Thoracic aorta (tissue), 2 donors: ENCODE data around the gene TRAPPC4. TPM values are rescaled to one million over a fixed set of nuclear protein-coding genes. Genes with fewer than 3 reads are reported as not detected.
"Not testable (repeated sequence)": the region's sequence is repeated elsewhere in the genome, so short reads cannot be mapped to it uniquely, and the experiment has no call there.

Source experiments
- ATAC-seq: fragments of 150-250 bp; one replicate; pipeline ENCODE4 v1.8.0; 2017; ENCODE audit warnings: low read depth; ENCODE audit not compliant: insufficient number of reproducible peaks, low FRiP score
- DNase-seq: peaks from one replicate; pipeline ENCODE4 v3.0.0-alpha.2; 2020; ENCODE audit warnings: low spot score
- H3K27ac ChIP-seq, 2 donors: fragments of 200-600 bp; sonication (generic); 1 replicate in 1 of 2; 2 replicates in 1 of 2; pipeline ENCODE4 v1.5.1; 2016; ENCODE audit warnings: mild to moderate bottlenecking in 2 of 2, moderate library complexity in 2 of 2
- H3K27me3 ChIP-seq: fragments of 200-600 bp; sonication (generic); replicated peaks from 2 replicates; pipeline ENCODE4 v1.6.0; 2016; ENCODE audit warnings: mild to moderate bottlenecking; ENCODE audit not compliant: insufficient read depth
- H3K36me3 ChIP-seq: fragments of 200-600 bp; sonication (generic); one replicate; pipeline ENCODE4 v1.5.1; 2016
- H3K4me1 ChIP-seq, 2 donors: fragments of 200-600 bp; sonication (generic); 1 replicate in 1 of 2; 2 replicates in 1 of 2; pipeline versions ENCODE4 v1.5.1 to v1.6.0; 2016; ENCODE audit warnings: low read depth in 2 of 2, mild to moderate bottlenecking in 1 of 2; ENCODE audit not compliant: control insufficient read depth in 1 of 2
- H3K4me3 ChIP-seq: fragments of 200-600 bp; sonication (generic); 2 replicates; pipeline ENCODE4 v1.5.1; 2016; ENCODE audit warnings: mild to moderate bottlenecking
- H3K9me3 ChIP-seq: fragments of 200-600 bp; sonication (generic); 2 replicates; pipeline ENCODE4 v1.5.1; 2016
- total RNA-seq, 2 donors: library from RNA; depleted of rRNA; stranded (reverse); fragments of >200 nt; gene quantifications; one replicate each; pipeline versions ENCODE4 v1.1.0 to v1.2.3, GENCODE V29; 2016
- TF ChIP-seq, protein P1 (sequence below): fragments of 200-600 bp; sonication (generic); IDR thresholded peaks from one replicate; pipeline ENCODE4 v1.5.1; 2019; ENCODE audit warnings: antibody characterized with exemption

The TRAPPC4 gene, protein sequence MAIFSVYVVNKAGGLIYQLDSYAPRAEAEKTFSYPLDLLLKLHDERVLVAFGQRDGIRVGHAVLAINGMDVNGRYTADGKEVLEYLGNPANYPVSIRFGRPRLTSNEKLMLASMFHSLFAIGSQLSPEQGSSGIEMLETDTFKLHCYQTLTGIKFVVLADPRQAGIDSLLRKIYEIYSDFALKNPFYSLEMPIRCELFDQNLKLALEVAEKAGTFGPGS
- 10 to 100 TPM; 58.2 to 63.0 TPM for total RNA-seq

DNA sequence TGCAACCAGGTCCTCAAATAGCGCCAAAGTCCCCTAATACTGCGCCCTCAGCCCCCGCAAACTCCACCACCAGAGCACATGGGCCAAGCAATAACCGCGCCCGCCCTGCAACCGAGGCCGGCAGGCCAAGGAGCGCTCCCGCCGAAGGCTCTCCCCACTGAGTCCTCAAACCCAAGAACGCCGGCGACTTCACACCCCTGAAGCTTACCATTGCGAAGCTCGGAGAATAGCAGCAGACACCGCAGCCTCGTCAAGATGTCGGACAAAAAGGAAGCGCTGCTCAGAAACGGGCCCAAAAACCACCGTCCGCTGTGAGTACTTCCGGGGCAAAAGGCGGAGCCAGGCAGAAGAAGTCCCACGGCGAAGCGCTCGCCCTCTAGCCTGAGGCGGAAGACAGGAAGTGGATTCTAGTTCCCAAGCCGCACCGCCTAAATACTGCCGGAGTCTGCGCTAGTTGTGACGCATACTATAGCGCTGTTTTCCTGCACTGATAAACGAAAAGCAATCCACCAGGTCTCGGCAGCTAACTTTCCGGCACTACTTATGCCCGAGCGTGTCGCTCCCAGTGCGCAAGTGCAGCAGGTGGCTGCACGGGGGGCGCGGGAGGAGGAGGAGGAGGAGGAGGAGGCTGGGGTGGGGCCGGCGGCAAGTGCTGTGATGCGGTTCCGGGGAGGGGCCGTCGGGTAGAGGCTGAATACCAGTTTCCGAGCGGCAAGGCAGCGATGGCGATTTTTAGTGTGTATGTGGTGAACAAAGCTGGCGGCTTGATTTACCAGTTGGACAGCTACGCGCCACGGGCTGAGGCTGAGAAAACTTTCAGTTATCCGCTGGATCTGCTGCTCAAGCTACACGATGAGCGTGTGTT is at the start of gene TRAPPC4, which contains the start of gene RPS25:
TRAPPC4 (plus strand) TSS at position 693 of the 865 bp plus-strand sequence; CDS start at position 723, 30 bp downstream.
RPS25 (minus strand) TSS at position 270 of the 865 bp plus-strand sequence; CDS start at position 211, 59 bp downstream.
- peaks cover 23 to 49% of the 10 kb centered on the region in 2 donors for H3K4me1 ChIP-seq
- ATAC-seq (peak; percentile 92), DNase-seq (peak; percentile 87)
- H3K9me3 ChIP-seq, result no peaks in the 10 kb centered on the region
- TF ChIP-seq, protein P1, sequence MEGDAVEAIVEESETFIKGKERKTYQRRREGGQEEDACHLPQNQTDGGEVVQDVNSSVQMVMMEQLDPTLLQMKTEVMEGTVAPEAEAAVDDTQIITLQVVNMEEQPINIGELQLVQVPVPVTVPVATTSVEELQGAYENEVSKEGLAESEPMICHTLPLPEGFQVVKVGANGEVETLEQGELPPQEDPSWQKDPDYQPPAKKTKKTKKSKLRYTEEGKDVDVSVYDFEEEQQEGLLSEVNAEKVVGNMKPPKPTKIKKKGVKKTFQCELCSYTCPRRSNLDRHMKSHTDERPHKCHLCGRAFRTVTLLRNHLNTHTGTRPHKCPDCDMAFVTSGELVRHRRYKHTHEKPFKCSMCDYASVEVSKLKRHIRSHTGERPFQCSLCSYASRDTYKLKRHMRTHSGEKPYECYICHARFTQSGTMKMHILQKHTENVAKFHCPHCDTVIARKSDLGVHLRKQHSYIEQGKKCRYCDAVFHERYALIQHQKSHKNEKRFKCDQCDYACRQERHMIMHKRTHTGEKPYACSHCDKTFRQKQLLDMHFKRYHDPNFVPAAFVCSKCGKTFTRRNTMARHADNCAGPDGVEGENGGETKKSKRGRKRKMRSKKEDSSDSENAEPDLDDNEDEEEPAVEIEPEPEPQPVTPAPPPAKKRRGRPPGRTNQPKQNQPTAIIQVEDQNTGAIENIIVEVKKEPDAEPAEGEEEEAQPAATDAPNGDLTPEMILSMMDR, result no peak
- peak within 1 kb of the TSS; percentile 88 to 97 for H3K27ac ChIP-seq
- peaks cover 32% of the 10 kb centered on the region for H3K36me3 ChIP-seq
- no peaks in the 10 kb centered on the region for H3K27me3 ChIP-seq
- H3K4me3 ChIP-seq, result peak within 1 kb of the TSS; percentile 99

DNA sequence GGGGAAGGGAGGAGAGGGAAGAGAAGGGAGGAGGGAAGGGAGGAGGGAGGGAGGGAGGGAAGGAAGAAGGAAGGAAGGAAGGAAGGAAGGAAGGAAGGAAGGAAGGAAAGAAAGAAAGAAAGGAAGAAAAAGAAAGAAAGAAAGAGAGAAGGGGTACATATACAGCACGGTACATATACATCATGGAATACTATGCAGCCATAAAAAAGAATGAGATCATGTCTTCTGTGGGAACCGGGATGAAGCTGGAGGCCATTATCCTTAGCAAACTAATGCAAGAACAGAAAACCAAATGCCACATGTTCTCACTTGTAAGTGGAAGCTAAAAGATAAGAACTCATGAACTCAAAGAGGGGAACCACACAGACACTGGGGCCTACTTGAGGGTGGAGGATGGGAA is 49.1 kb upstream of the TRAPPC4 start:
- not testable (repeated sequence) for ATAC-seq, H3K36me3 ChIP-seq, DNase-seq, H3K4me1 ChIP-seq, H3K27ac ChIP-seq, H3K4me3 ChIP-seq, H3K9me3 ChIP-seq, H3K27me3 ChIP-seq

DNA sequence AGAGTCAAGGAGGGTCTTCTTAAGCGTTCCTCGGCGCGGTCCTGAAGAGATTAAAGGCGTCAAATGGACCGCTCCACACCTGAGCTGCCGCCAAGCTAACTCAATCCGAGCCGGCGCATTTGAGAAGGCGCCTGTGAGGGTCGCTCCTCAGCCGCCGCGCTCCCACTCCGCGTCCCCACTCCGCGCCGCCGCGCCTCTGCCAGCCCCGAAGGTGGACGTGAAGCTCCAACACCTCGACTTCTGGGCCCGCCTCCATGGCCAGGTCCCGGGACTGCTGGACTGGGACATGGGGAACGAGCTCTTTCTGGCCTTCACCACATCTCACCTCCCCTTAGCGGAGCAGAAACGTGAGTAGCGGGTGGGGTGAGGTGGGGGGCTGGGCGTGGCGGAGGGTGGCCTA is 46.9 kb upstream of the TRAPPC4 start, which contains the start of gene FOXR1:
FOXR1 (plus strand) TSS at position 116 of the 400 bp plus-strand sequence; CDS start at position 287, 171 bp downstream.
- H3K9me3 ChIP-seq, result no peaks in the 10 kb centered on the region
- no peak for ATAC-seq
- DNase-seq, result no peak

DNA sequence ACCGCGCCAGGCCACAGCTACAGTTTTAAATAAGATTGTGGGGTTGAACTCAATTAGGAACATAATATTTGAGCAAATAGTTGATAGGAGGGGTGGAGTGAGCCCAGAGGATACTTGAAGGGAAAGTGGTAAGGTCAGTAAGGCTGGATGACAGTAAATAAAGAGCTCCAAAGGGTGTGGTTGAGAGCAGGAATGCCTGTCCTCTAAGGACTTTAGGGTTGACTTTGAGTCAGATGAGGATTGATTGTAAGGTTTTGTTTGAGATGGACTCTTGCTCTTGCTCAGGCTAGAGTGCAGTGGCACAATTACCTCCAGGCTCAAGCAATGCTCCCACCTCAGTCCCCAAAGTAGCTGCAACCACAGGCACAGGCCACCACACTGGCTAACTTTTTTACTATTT is 44.6 kb upstream of the TRAPPC4 start:
- DNase-seq, result no peak
- Histone ChIP-seq H3K27ac (no peak overlapping the region), H3K36me3 (no peaks in the 10 kb centered on the region), H3K4me3 (no peak overlapping the region), H3K27me3 (no peaks in the 10 kb centered on the region), H3K9me3 (no peaks in the 10 kb centered on the region), H3K4me1 (no peaks in the 10 kb centered on the region)
- TF ChIP-seq, protein P1, result no peak
- no peak for ATAC-seq

More for the DNA sequence above, 46.9 kb upstream of the TRAPPC4 start, which contains the start of gene FOXR1:
- Histone ChIP-seq H3K36me3 (no peaks in the 10 kb centered on the region), H3K4me1 (no peaks in the 10 kb centered on the region), H3K27ac (no peak within 1 kb of the TSS), H3K4me3 (no peak within 1 kb of the TSS), H3K27me3 (no peaks in the 10 kb centered on the region)
- TF ChIP-seq, protein P1, result no peak

DNA sequence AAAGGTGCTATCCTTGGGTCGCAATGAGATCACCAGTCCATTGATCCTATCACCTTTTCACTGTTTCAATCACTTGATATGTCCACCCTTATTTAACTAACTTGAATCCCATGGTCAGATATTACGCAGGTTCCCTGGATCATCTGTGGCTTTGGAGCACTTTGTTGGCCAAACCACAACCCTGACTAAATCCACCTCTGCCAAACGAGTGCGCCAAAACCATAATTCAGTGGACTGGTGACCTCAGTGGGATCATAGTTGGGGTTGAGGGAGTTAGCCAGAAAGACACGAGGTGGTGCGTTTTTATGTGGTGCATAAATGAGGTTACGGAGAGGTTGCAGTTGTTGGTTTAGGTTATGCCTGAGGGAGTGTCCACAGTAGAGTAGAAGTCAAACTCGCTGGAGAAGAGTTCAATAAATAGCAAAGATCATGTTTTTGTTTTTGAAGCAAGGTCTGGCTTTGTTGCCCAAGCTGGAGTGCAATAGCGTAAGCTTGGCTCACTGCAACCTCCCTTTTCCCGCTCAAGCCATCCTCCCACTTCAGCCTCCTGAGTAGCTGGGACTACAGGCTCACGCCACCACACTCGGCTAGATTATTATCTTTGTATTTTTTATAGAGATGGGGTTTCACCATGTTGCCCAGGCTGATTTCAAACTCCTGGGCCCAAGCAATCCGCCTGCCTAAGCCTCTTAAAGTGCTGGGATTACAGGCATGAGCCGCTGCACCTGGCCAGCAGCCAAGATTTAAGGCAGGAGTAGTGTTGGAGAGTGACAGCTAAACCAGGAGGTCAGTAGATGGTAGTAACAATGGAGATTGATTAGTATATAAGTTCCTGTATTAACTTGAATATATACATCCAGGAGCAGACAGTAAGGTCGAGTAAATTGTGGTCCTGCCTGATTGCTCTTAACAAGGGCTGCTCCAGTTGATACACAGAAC is 42.5 kb upstream of the TRAPPC4 start:
- no peaks in the 10 kb centered on the region for H3K36me3 ChIP-seq
- no peak for DNase-seq

More for the DNA sequence above, 42.5 kb upstream of the TRAPPC4 start:
- Histone ChIP-seq H3K27ac (no peak overlapping the region), H3K4me3 (no peak overlapping the region), H3K27me3 (no peaks in the 10 kb centered on the region), H3K9me3 (no peaks in the 10 kb centered on the region), H3K4me1 (no peaks in the 10 kb centered on the region)
- ATAC-seq, result no peak
- TF ChIP-seq, protein P1, result no peak
